ENCODE data around the gene CPE.

CPE gene

GRCh38 chr4:165532976-165533375 lies 154.2 kb downstream of the CPE start:
- DNase-seq (ENCODE audit: extremely low spot score): no peak
- ChIA-PET CTCF (interaction anchor here (0.6 to 5.1 kb wide), 6 partner anchors 9 to 560 kb away, joined by 3 to 20 read pairs (median 4); no protein-coding TSS in a partner anchor), POLR2A (no interaction called here)
- no peak for TF ChIP-seq CTCF (IDR thresholded peaks at IDR 0.05; ENCODE audit: control extremely low read depth, extremely low read depth, low read depth, missing control alignments)

GRCh38 chr4:165537028-165537648 lies 158.3 kb downstream of the CPE start:
- CTCF ChIA-PET: interaction anchor here (0.6 to 1.3 kb wide), 11 partner anchors 9 to 563 kb away, joined by 3 to 7 read pairs (median 4); no protein-coding TSS in a partner anchor
- DNase-seq (ENCODE audit: extremely low spot score): peak; percentile 38
- peak; percentile 60 for TF ChIP-seq CTCF (IDR thresholded peaks at IDR 0.05; ENCODE audit: control extremely low read depth, extremely low read depth, low read depth, missing control alignments)
- POLR2A ChIA-PET: no interaction called here

- DNase-seq (ENCODE audit: extremely low spot score): no peak
- CTCF ChIA-PET: interaction anchor here (1.5 kb wide), 2 partner anchors 8 to 552 kb away, joined by 3 to 7 read pairs; no protein-coding TSS in a partner anchor
- POLR2A ChIA-PET: no interaction called here
- TF ChIP-seq CTCF (IDR thresholded peaks at IDR 0.05; ENCODE audit: control extremely low read depth, extremely low read depth, low read depth, missing control alignments): no peak
Measured at GRCh38 chr4:165539801-165540200, 161.0 kb downstream of the CPE start.

- ChIA-PET POLR2A (no interaction called here), CTCF (interaction anchor here (1.5 kb wide), 2 partner anchors 9 to 551 kb away, joined by 3 to 7 read pairs; no protein-coding TSS in a partner anchor)
- no peak for DNase-seq (ENCODE audit: extremely low spot score)
- TF ChIP-seq CTCF (IDR thresholded peaks at IDR 0.05; ENCODE audit: control extremely low read depth, extremely low read depth, low read depth, missing control alignments): no peak
Measured at GRCh38 chr4:165540206-165540830, 161.5 kb downstream of the CPE start.

GRCh38 chr4:165541851-165542459 lies 163.1 kb downstream of the CPE start:
- ChIA-PET CTCF (interaction anchor here (1.0 to 3.8 kb wide), 6 partner anchors 10 to 547 kb away, joined by 3 to 20 read pairs (median 7); no protein-coding TSS in a partner anchor), POLR2A (interaction anchor here (0.6 kb wide), 1 partner anchor 300 kb away, joined by 3 read pairs; no protein-coding TSS in a partner anchor)
- no peak for TF ChIP-seq CTCF (IDR thresholded peaks at IDR 0.05; ENCODE audit: control extremely low read depth, extremely low read depth, low read depth, missing control alignments)
- DNase-seq (ENCODE audit: extremely low spot score): no peak

GRCh38 chr4:165542476-165542875 lies 163.7 kb downstream of the CPE start:
- ChIA-PET CTCF (interaction anchor here (1.0 to 3.8 kb wide), 6 partner anchors 9 to 547 kb away, joined by 3 to 20 read pairs (median 7); no protein-coding TSS in a partner anchor), POLR2A (interaction anchor here (0.6 kb wide), 1 partner anchor 299 kb away, joined by 3 read pairs; no protein-coding TSS in a partner anchor)
- no peak for TF ChIP-seq CTCF (IDR thresholded peaks at IDR 0.05; ENCODE audit: control extremely low read depth, extremely low read depth, low read depth, missing control alignments)
- DNase-seq (ENCODE audit: extremely low spot score): no peak
